ENCODE results near the gene FUNDC1. TPM values are rescaled to one million over a fixed set of nuclear protein-coding genes. Genes with fewer than 3 reads are reported as not detected.

FUNDC1 gene
- total RNA-seq, 1 donor from 2014 or later, result 6.6 TPM

GRCh38 chrX:44503560-44503959 lies 39.1 kb downstream of the FUNDC1 start:
- Mint-ChIP-seq H3K4me3 (no peak overlapping the region), H3K4me1 (peaks cover 2% of the 10 kb centered on the region), H3K27me3 (no peaks in the 10 kb centered on the region), H3K36me3 (ENCODE audit: low read depth) (no peaks in the 10 kb centered on the region), H3K9me3 (no peaks in the 10 kb centered on the region), H3K27ac (no peak overlapping the region)
- no peak for TF ChIP-seq CTCF (IDR thresholded peaks at IDR 0.05)
- ChIA-PET POLR2A (no interaction called here), CTCF (no interaction called here)
- no peak for DNase-seq
- intact Hi-C loops (cut with micrococcal nuclease), result no loop called here
- no peak for ATAC-seq (ENCODE audit: low read depth)

- no peaks in the 10 kb centered on the region for H3K36me3 Mint-ChIP-seq (ENCODE audit: low read depth)
- no peak for DNase-seq
- H3K27me3 Mint-ChIP-seq, result no peaks in the 10 kb centered on the region
- no peaks in the 10 kb centered on the region for H3K4me1 Mint-ChIP-seq
- H3K9me3 Mint-ChIP-seq, result no peaks in the 10 kb centered on the region
- no peak for TF ChIP-seq CTCF (IDR thresholded peaks at IDR 0.05)
- POLR2A ChIA-PET, result no interaction called here
- no peak overlapping the region for H3K4me3 Mint-ChIP-seq
- H3K27ac Mint-ChIP-seq, result no peak overlapping the region
- no peak for ATAC-seq (ENCODE audit: low read depth)
- CTCF ChIA-PET, result no interaction called here
- intact Hi-C loops (cut with micrococcal nuclease), result no loop called here
Measured at GRCh38 chrX:44495091-44495490, 47.6 kb downstream of the FUNDC1 start.

GRCh38 chrX:44494357-44494756 lies 48.3 kb downstream of the FUNDC1 start:
- no peaks in the 10 kb centered on the region for H3K4me1 Mint-ChIP-seq
- no peaks in the 10 kb centered on the region for H3K36me3 Mint-ChIP-seq (ENCODE audit: low read depth)
- no peaks in the 10 kb centered on the region for H3K27me3 Mint-ChIP-seq
- TF ChIP-seq CTCF (IDR thresholded peaks at IDR 0.05), result no peak
- CTCF ChIA-PET, result no interaction called here
- DNase-seq (no peak), ATAC-seq (ENCODE audit: low read depth) (no peak)
- no peak overlapping the region for H3K4me3 Mint-ChIP-seq
- H3K27ac Mint-ChIP-seq, result no peak overlapping the region
- intact Hi-C loops (cut with micrococcal nuclease), result no loop called here
- H3K9me3 Mint-ChIP-seq, result no peaks in the 10 kb centered on the region
- POLR2A ChIA-PET, result no interaction called here

GRCh38 chrX:44489515-44489914 lies 53.1 kb downstream of the FUNDC1 start:
- Mint-ChIP-seq H3K9me3 (no peaks in the 10 kb centered on the region), H3K27me3 (no peaks in the 10 kb centered on the region), H3K36me3 (ENCODE audit: low read depth) (no peaks in the 10 kb centered on the region), H3K4me3 (no peak overlapping the region), H3K4me1 (no peaks in the 10 kb centered on the region), H3K27ac (no peak overlapping the region)
- CTCF ChIA-PET, result no interaction called here
- DNase-seq, result no peak
- TF ChIP-seq CTCF (IDR thresholded peaks at IDR 0.05), result no peak
- intact Hi-C loops (cut with micrococcal nuclease), result no loop called here
- ATAC-seq (ENCODE audit: low read depth), result no peak
- POLR2A ChIA-PET, result no interaction called here

- intact Hi-C loops (cut with micrococcal nuclease), result no loop called here
- H3K4me3 Mint-ChIP-seq, result no peak overlapping the region
- H3K36me3 Mint-ChIP-seq (ENCODE audit: low read depth), result no peaks in the 10 kb centered on the region
- DNase-seq, result no peak
- H3K4me1 Mint-ChIP-seq, result no peaks in the 10 kb centered on the region
- no peak for TF ChIP-seq CTCF (IDR thresholded peaks at IDR 0.05)
- no peak for ATAC-seq (ENCODE audit: low read depth)
- H3K9me3 Mint-ChIP-seq, result no peaks in the 10 kb centered on the region
- no peak overlapping the region for H3K27ac Mint-ChIP-seq
- CTCF ChIA-PET, result no interaction called here
- POLR2A ChIA-PET, result no interaction called here
- no peaks in the 10 kb centered on the region for H3K27me3 Mint-ChIP-seq
Measured at GRCh38 chrX:44484607-44485146, 58.0 kb downstream of the FUNDC1 start.
